Neural cell (in vitro differentiated cells): Measurements from ENCODE around the gene ABHD10. TPM values are rescaled to one million over a fixed set of nuclear protein-coding genes. Genes with fewer than 3 reads are reported as not detected.

Experiments
- H2AFZ ChIP-seq: fragments of 200-600, 300-800 bp; sonication (generic), shearing (Covaris generic); 2 replicates; pipeline ENCODE4 v1.6.0; 2014; ENCODE audit warnings: low read depth, mild to moderate bottlenecking, antibody characterized with exemption, low read length, moderate library complexity
- H3F3A ChIP-seq: fragments of 200-600 bp; shearing (Covaris generic); 2 replicates; pipeline ENCODE4 v1.6.1; 2016; ENCODE audit warnings: mild to moderate bottlenecking, moderate library complexity, mixed read lengths, antibody characterized with exemption, low read length; ENCODE audit not compliant: insufficient read depth, poor library complexity, severe bottlenecking
- H3K27ac ChIP-seq: fragments of 200-600, 300-800 bp; sonication (generic), shearing (Covaris generic); 2 replicates; pipeline ENCODE4 v1.5.1; 2014; ENCODE audit warnings: mild to moderate bottlenecking, low read length, moderate library complexity
- H3K27me3 ChIP-seq: fragments of 300-800, 200-600 bp; sonication (generic), shearing (Covaris generic); 2 replicates; pipeline ENCODE4 v1.6.0; 2014; ENCODE audit warnings: mild to moderate bottlenecking, low read depth, low read length, moderate library complexity; ENCODE audit not compliant: insufficient read depth
- H3K36me3 ChIP-seq: fragments of 300-800, 200-600 bp; sonication (generic), shearing (Covaris generic); 2 replicates; pipeline ENCODE4 v1.5.1; 2014; ENCODE audit warnings: mild to moderate bottlenecking, antibody characterized with exemption, low read length, moderate library complexity; ENCODE audit not compliant: insufficient read depth
- H3K4me2 ChIP-seq: fragments of 300-800, 200-600 bp; sonication (generic), shearing (Covaris generic); 2 replicates; pipeline ENCODE4 v1.6.0; 2014; ENCODE audit warnings: mild to moderate bottlenecking, low read length
- H3K4me3 ChIP-seq: fragments of 300-800, 200-600 bp; sonication (generic), shearing (Covaris generic); 2 replicates; pipeline ENCODE4 v1.5.1; 2014; ENCODE audit warnings: mild to moderate bottlenecking, low read length, moderate library complexity
- H3K79me2 ChIP-seq: fragments of 200-600 bp; shearing (Covaris generic); replicated peaks from 2 replicates; pipeline ENCODE4 v1.6.0; 2014; ENCODE audit warnings: mild to moderate bottlenecking, low read length, moderate library complexity; ENCODE audit not compliant: insufficient read depth
- H3K9ac ChIP-seq: fragments of 300-800, 200-600 bp; sonication (generic), shearing (Covaris generic); 2 replicates; pipeline ENCODE4 v1.6.1; 2016; ENCODE audit warnings: mild to moderate bottlenecking, low read length, mixed read lengths
- H3K9me2 ChIP-seq: fragments of 200-600 bp; shearing (Covaris generic); 2 replicates; pipeline ENCODE4 v1.6.1; 2016; ENCODE audit warnings: mild to moderate bottlenecking, low read length, mixed read lengths; ENCODE audit not compliant: insufficient read depth
- H3K9me3 ChIP-seq: fragments of 200-600, 300-800 bp; sonication (generic), shearing (Covaris generic); 2 replicates; pipeline ENCODE4 v1.6.1; 2016; ENCODE audit warnings: mild to moderate bottlenecking, mixed run types, low read length, moderate library complexity, mixed read lengths
- H4K20me1 ChIP-seq: fragments of 200-600 bp; shearing (Covaris generic); 2 replicates; pipeline ENCODE4 v1.6.1; 2016; ENCODE audit warnings: mild to moderate bottlenecking, mixed run types; ENCODE audit not compliant: insufficient read depth
- EP300 ChIP-seq: fragments of 450-650 bp; conservative IDR thresholded peaks from 2 replicates; pipeline ENCODE4 v1.6.1; 2014; ENCODE audit warnings: antibody characterized with exemption, mild to moderate bottlenecking, moderate library complexity; ENCODE audit not compliant: poor library complexity, severe bottlenecking
- EZH2 ChIP-seq: fragments of 200-600, 300-800 bp; shearing (Covaris generic), sonication (generic); IDR thresholded peaks from 2 replicates; pipeline ENCODE4 v1.6.1; 2014; ENCODE audit warnings: antibody characterized with exemption, low read length, borderline replicate concordance, mild to moderate bottlenecking; ENCODE audit not compliant: insufficient read depth, poor library complexity, severe bottlenecking
- MXI1 ChIP-seq: fragments of 450-650 bp; conservative IDR thresholded peaks from 2 replicates; pipeline ENCODE4 v1.6.1; 2014; ENCODE audit warnings: antibody characterized with exemption, mild to moderate bottlenecking; ENCODE audit not compliant: poor library complexity, severe bottlenecking
- POLR2AphosphoS5 ChIP-seq: IDR thresholded peaks from 2 replicates; pipeline ENCODE4 v1.6.1; 2012
- RAD21 ChIP-seq: fragments of 450-650 bp; conservative IDR thresholded peaks from 2 replicates; pipeline ENCODE4 v1.6.1; 2014; ENCODE audit warnings: antibody characterized with exemption, mild to moderate bottlenecking, moderate library complexity
- REST ChIP-seq: IDR thresholded peaks from 2 replicates; pipeline ENCODE4 v1.6.1; 2012; ENCODE audit warnings: borderline replicate concordance
- SMC3 ChIP-seq: fragments of 450-650 bp; conservative IDR thresholded peaks from 2 replicates; pipeline ENCODE4 v1.6.1; 2014; ENCODE audit warnings: antibody characterized with exemption, mild to moderate bottlenecking, moderate library complexity; ENCODE audit not compliant: poor library complexity
- TAF1 ChIP-seq: IDR thresholded peaks from 2 replicates; pipeline ENCODE4 v1.6.1; 2012; ENCODE audit warnings: low read depth
- polyA plus RNA-seq: library from polyadenylated mRNA; depleted of rRNA; stranded (reverse); fragments of >200 nt; gene quantifications from 2 replicates; pipeline ENCODE4 v1.2.3, GENCODE V29; 2014
- TF ChIP-seq, protein P1 (sequence below): fragments of 450-650 bp; IDR thresholded peaks from 2 replicates; pipeline ENCODE4 v1.5.1; 2014; ENCODE audit warnings: antibody characterized with exemption, mild to moderate bottlenecking, moderate library complexity; ENCODE audit not compliant: poor library complexity, severe bottlenecking

Gene ABHD10
- polyA plus RNA-seq, 1 donor from 2014 or later, result 84.7 TPM

- Histone ChIP-seq H3F3A (no peaks in the 10 kb centered on the region), H3K27ac (no peak overlapping the region), H3K27me3 (no peaks in the 10 kb centered on the region), H3K9me2 (no peaks in the 10 kb centered on the region), H3K4me3 (no peak overlapping the region), H3K9me3 (no peaks in the 10 kb centered on the region), H2AFZ (no peak overlapping the region), H4K20me1 (no peaks in the 10 kb centered on the region), H3K4me2 (no peak overlapping the region), H3K79me2 (no peaks in the 10 kb centered on the region), H3K36me3 (no peaks in the 10 kb centered on the region), H3K9ac (no peak overlapping the region)
- no peak for TF ChIP-seq POLR2AphosphoS5
- TF ChIP-seq EZH2, result no peak
- no peak for TF ChIP-seq TAF1
- TF ChIP-seq RAD21, result no peak
- TF ChIP-seq, protein P1, sequence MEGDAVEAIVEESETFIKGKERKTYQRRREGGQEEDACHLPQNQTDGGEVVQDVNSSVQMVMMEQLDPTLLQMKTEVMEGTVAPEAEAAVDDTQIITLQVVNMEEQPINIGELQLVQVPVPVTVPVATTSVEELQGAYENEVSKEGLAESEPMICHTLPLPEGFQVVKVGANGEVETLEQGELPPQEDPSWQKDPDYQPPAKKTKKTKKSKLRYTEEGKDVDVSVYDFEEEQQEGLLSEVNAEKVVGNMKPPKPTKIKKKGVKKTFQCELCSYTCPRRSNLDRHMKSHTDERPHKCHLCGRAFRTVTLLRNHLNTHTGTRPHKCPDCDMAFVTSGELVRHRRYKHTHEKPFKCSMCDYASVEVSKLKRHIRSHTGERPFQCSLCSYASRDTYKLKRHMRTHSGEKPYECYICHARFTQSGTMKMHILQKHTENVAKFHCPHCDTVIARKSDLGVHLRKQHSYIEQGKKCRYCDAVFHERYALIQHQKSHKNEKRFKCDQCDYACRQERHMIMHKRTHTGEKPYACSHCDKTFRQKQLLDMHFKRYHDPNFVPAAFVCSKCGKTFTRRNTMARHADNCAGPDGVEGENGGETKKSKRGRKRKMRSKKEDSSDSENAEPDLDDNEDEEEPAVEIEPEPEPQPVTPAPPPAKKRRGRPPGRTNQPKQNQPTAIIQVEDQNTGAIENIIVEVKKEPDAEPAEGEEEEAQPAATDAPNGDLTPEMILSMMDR, result no peak
- TF ChIP-seq REST, result no peak
- TF ChIP-seq MXI1, result no peak
Measured at GRCh38 chr3:111965484-111965883, 13.3 kb upstream of the ABHD10 start.

GRCh38 chr3:111967068-111967467 is 11.8 kb upstream of the ABHD10 start:
- TF ChIP-seq TAF1 (no peak), EP300 (no peak), SMC3 (no peak), MXI1 (no peak), POLR2AphosphoS5 (no peak), REST (no peak), RAD21 (no peak), EZH2 (no peak)
- TF ChIP-seq, protein P1, result no peak
- Histone ChIP-seq H3K4me3 (no peak overlapping the region), H3K79me2 (no peaks in the 10 kb centered on the region), H3K27ac (no peak overlapping the region), H4K20me1 (no peaks in the 10 kb centered on the region), H3K9me3 (no peaks in the 10 kb centered on the region), H3K9ac (no peak overlapping the region), H3K36me3 (no peaks in the 10 kb centered on the region), H2AFZ (no peak overlapping the region), H3F3A (no peaks in the 10 kb centered on the region), H3K27me3 (no peaks in the 10 kb centered on the region), H3K9me2 (no peaks in the 10 kb centered on the region), H3K4me2 (no peak overlapping the region)
